Measurements from ENCODE around the gene PCDH1.
A peak's percentile ranks its signal among the peaks of the same experiment; 100 is the strongest.

The PCDH1 gene

DNA sequence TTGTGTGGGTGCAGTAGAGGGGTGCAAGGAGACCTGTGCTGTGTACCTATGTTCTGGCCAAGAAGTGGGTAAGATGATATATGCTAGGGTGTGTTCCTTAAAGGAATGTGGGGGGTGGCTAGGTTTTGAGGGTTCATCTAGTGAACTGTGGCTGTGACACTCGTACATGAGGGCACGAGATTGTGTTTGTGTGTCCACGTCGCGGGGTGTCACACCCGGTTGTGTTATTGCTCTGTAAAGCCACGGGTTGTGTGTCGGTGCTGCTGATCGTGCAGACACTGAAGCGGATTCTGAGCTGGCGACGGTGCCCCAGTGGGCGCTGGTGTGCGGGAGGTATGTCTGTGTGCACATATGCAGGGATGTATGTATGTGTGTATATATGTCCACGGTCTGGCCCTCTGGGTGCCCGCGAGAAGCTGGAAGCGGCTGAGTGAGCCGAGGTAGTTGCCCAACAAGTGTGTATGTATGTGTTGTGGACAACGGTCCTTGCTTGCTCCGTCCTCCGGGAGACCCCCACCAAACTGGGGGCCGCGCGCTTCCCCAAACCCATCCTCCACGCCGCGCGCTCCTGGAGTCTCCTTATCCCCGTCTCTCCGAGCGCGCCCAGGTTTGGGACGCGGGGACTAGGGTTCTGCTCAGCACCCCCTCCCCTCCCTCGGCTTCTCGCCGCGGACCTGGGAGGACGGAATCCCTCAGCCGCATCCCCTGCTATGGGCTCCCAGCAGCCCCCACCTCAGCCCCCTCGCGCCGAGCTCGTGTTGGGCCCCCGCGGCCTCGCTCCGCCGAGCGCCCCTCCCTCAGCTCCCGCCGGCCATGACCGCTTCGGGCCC is 639 bp downstream of the PCDH1 start:
- H2AFZ ChIP-seq (ENCODE audit: low read length) = no peak overlapping the region

GRCh38 chr5:141876628-141877355 is 1.4 kb downstream of the PCDH1 start:
- 0 out of 2 replicates have a peak overlapping the region, but pooled peaks have one; percentile 83 for H2AFZ ChIP-seq (ENCODE audit: low read length)
- H3K27me3 ChIP-seq (ENCODE audit: insufficient read depth, low read length, poor library complexity, severe bottlenecking) = no peaks in the 10 kb centered on the region
- no peaks in the 10 kb centered on the region for H4K20me1 ChIP-seq (ENCODE audit: insufficient read depth, low read length, poor library complexity, severe bottlenecking)
- H3K4me2 ChIP-seq (ENCODE audit: low read depth, low read length, poor library complexity, severe bottlenecking) = peak overlapping the region; percentile 82
- H3K9me2 ChIP-seq (replicated peaks; ENCODE audit: low read depth, low read length) = no peaks in the 10 kb centered on the region
- no peaks in the 10 kb centered on the region for H3F3A ChIP-seq (ENCODE audit: low read depth)
- no peak for TF ChIP-seq EZH2phosphoT487 (IDR thresholded peaks at IDR 0.05; ENCODE audit: borderline replicate concordance)
- TF ChIP-seq, protein P1, sequence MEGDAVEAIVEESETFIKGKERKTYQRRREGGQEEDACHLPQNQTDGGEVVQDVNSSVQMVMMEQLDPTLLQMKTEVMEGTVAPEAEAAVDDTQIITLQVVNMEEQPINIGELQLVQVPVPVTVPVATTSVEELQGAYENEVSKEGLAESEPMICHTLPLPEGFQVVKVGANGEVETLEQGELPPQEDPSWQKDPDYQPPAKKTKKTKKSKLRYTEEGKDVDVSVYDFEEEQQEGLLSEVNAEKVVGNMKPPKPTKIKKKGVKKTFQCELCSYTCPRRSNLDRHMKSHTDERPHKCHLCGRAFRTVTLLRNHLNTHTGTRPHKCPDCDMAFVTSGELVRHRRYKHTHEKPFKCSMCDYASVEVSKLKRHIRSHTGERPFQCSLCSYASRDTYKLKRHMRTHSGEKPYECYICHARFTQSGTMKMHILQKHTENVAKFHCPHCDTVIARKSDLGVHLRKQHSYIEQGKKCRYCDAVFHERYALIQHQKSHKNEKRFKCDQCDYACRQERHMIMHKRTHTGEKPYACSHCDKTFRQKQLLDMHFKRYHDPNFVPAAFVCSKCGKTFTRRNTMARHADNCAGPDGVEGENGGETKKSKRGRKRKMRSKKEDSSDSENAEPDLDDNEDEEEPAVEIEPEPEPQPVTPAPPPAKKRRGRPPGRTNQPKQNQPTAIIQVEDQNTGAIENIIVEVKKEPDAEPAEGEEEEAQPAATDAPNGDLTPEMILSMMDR (conservative IDR thresholded peaks at IDR 0.05; ENCODE audit: low read length) = no peak
- no peaks in the 10 kb centered on the region for H3K9me3 ChIP-seq (ENCODE audit: insufficient read depth, low read depth, low read length)
- H3K36me3 ChIP-seq (ENCODE audit: insufficient read depth, low read length) = no peaks in the 10 kb centered on the region
- H3K4me3 ChIP-seq (ENCODE audit: low read length, poor library complexity, severe bottlenecking) = peak overlapping the region; percentile 70
- peaks cover 27% of the 10 kb centered on the region for H3K4me1 ChIP-seq (ENCODE audit: insufficient read depth, low read length, poor library complexity, severe bottlenecking)
- H3K9ac ChIP-seq (ENCODE audit: low read depth, low read length, poor library complexity, severe bottlenecking) = peak overlapping the region; percentile 61
- no peaks in the 10 kb centered on the region for H3K79me2 ChIP-seq (ENCODE audit: insufficient read depth, low read length)

More for the DNA sequence above, 639 bp downstream of the PCDH1 start:
- TF ChIP-seq, protein P1 (conservative IDR thresholded peaks at IDR 0.05; ENCODE audit: low read length) = no peak
- no peak for TF ChIP-seq EZH2phosphoT487 (IDR thresholded peaks at IDR 0.05; ENCODE audit: borderline replicate concordance)
- Histone ChIP-seq H3K4me2 (ENCODE audit: low read depth, low read length, poor library complexity, severe bottlenecking) (no peak overlapping the region), H3K9ac (ENCODE audit: low read depth, low read length, poor library complexity, severe bottlenecking) (no peak overlapping the region), H3F3A (ENCODE audit: low read depth) (no peaks in the 10 kb centered on the region), H4K20me1 (ENCODE audit: insufficient read depth, low read length, poor library complexity, severe bottlenecking) (no peaks in the 10 kb centered on the region), H3K9me2 (replicated peaks; ENCODE audit: low read depth, low read length) (no peaks in the 10 kb centered on the region), H3K27me3 (ENCODE audit: insufficient read depth, low read length, poor library complexity, severe bottlenecking) (no peaks in the 10 kb centered on the region), H3K9me3 (ENCODE audit: insufficient read depth, low read depth, low read length) (no peaks in the 10 kb centered on the region), H3K4me3 (ENCODE audit: low read length, poor library complexity, severe bottlenecking) (no peak overlapping the region), H3K79me2 (ENCODE audit: insufficient read depth, low read length) (no peaks in the 10 kb centered on the region), H3K36me3 (ENCODE audit: insufficient read depth, low read length) (no peaks in the 10 kb centered on the region), H3K4me1 (ENCODE audit: insufficient read depth, low read length, poor library complexity, severe bottlenecking) (peaks cover 27% of the 10 kb centered on the region)

- H3K79me2 ChIP-seq (ENCODE audit: insufficient read depth, low read length) = no peaks in the 10 kb centered on the region
- H3F3A ChIP-seq (ENCODE audit: low read depth) = no peaks in the 10 kb centered on the region
- H3K9me2 ChIP-seq (replicated peaks; ENCODE audit: low read depth, low read length) = no peaks in the 10 kb centered on the region
- H3K4me3 ChIP-seq (ENCODE audit: low read length, poor library complexity, severe bottlenecking) = peak overlapping the region; percentile 70
- no peaks in the 10 kb centered on the region for H3K9me3 ChIP-seq (ENCODE audit: insufficient read depth, low read depth, low read length)
- no peaks in the 10 kb centered on the region for H3K36me3 ChIP-seq (ENCODE audit: insufficient read depth, low read length)
- H4K20me1 ChIP-seq (ENCODE audit: insufficient read depth, low read length, poor library complexity, severe bottlenecking) = no peaks in the 10 kb centered on the region
- peak overlapping the region; percentile 82 for H3K4me2 ChIP-seq (ENCODE audit: low read depth, low read length, poor library complexity, severe bottlenecking)
- peak overlapping the region; percentile 83 for H2AFZ ChIP-seq (ENCODE audit: low read length)
- no peaks in the 10 kb centered on the region for H3K27me3 ChIP-seq (ENCODE audit: insufficient read depth, low read length, poor library complexity, severe bottlenecking)
- H3K9ac ChIP-seq (ENCODE audit: low read depth, low read length, poor library complexity, severe bottlenecking) = peak overlapping the region; percentile 61
- H3K4me1 ChIP-seq (ENCODE audit: insufficient read depth, low read length, poor library complexity, severe bottlenecking) = peaks cover 27% of the 10 kb centered on the region
- no peak for TF ChIP-seq EZH2phosphoT487 (IDR thresholded peaks at IDR 0.05; ENCODE audit: borderline replicate concordance)
- TF ChIP-seq, protein P1 (conservative IDR thresholded peaks at IDR 0.05; ENCODE audit: low read length) = peak; percentile 22
Measured at GRCh38 chr5:141875795-141876627, 2.2 kb downstream of the PCDH1 start.
